GM18520 (cell line): ENCODE measurements around the gene ALDOB.

Experiments used
- ATAC-seq: cut with Tn5 transposase; IDR thresholded peaks from one replicate; pipeline ENCODE4 v1.9.1; 2021; ENCODE audit not compliant: unreplicated experiment

The ALDOB gene

DNA sequence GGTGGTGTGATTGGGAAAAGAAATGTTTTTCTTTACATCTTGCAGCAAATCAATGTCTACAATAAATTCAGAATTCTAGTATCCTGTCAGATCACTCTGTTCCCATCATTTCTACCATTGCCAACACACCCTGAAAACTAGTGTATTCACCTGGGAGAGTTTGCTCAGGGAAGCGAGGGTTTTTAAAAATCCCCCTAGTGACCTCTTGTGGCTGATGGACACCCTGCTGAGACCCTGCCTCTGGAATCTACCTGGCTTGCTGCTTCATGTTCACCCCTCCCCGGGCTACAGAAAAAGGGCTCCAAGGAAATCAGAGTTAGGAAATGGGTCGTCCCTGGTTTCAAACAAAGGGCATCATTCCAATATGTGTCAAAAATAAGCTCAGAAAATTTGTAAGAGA is 21.4 kb upstream of the ALDOB start:
- no peak for ATAC-seq

- ATAC-seq, result no peak
Observed at GRCh38 chr9:101455656-101456240, 20.2 kb upstream of the ALDOB start.

GRCh38 chr9:101453776-101454570 is 18.4 kb upstream of the ALDOB start:
- ATAC-seq, result no peak

DNA sequence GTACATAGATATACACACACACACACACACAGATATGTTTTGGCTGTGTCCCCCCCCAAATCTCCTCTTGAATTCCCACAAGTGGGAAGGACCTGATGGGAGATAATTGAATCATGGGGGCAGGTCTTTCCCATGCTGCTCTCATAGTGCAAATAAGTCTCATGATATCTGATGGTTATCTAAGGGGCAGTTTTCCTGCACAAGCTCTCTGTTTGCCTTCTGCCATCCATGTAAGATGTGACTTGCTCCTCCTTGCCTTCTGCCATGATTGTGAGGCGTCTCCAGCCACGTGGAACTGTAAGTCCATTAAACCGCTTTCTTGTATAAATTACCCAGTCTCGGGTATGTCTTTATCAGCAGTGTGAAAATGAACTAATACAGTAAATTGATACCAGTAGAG is 15.9 kb upstream of the ALDOB start:
- no peak for ATAC-seq

DNA sequence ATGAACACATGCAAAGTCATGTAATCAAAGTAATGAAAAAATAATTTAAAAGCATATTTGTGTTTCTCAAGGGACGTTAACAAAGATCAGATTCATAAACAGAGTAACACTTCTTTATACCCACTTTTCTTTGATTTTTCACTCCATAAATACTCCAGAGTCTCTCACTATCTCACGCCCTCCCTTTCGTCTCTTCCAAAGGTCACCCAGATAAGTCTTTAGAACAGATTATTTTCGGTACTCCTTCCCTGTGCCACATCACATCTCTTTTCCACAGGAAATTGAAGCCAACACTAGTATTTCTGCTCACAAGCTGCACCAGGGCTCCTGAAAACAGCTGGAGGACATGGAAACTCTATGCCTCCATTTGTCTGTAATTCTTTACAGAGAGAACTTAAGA is 15.4 kb upstream of the ALDOB start:
- ATAC-seq, result no peak

- ATAC-seq, result peak; percentile 84
Observed at GRCh38 chr9:101449071-101449721, 13.6 kb upstream of the ALDOB start.

GRCh38 chr9:101448680-101449070 is 13.1 kb upstream of the ALDOB start:
- no peak for ATAC-seq

GRCh38 chr9:101446732-101447131 is 11.2 kb upstream of the ALDOB start:
- ATAC-seq, result no peak

DNA sequence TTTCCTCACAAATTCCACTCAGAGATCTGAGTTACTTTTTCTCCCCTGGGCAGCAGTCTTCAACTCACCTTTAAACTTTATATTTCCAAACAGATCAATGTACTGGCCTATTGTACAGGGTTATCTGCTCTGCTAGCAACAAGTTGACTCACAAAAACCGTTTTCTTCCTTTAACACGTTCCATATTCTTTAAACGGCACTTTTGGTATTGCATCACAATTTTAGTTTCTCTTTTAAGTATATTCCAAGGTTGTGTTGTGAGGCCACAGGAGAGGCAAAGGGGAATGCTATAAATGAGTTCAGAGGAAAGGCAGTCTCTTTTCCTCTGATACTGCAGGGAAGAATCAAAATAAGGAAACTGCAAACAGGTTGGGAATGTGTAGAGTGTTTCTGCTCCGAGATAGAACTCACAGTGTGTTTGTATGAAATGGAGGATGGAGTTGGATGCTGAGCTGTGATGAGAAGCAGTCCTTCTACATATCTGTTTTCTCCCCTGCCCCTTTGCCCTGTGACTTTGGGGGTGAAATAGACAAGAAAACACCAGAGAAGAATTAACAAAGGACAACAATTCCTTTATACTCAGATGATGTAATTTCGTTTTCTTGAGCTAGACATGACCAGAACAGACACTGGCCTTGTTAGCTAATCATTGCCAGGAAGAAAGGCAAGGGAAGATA is 9.9 kb upstream of the ALDOB start:
- no peak for ATAC-seq

DNA sequence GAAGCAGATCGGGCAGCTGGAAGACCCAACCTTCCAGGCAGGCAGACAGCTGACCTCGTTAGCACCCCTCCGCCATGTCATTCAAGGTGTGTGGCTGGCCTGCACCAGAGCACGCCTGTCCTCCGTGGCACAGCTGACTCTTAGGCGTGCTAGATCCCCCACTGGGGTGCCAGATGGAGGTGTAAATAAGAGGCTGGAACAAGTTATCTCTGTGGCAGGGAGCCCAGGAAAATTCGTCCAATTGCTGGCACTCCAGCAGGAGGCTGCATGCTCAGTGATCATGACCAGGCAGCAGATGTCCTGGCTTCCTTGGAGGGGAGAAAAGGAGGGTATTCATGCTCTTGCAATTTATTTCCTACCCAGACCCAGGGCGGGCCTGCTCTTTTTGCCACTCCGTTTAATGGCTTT is 7.8 kb upstream of the ALDOB start:
- ATAC-seq, result no peak

DNA sequence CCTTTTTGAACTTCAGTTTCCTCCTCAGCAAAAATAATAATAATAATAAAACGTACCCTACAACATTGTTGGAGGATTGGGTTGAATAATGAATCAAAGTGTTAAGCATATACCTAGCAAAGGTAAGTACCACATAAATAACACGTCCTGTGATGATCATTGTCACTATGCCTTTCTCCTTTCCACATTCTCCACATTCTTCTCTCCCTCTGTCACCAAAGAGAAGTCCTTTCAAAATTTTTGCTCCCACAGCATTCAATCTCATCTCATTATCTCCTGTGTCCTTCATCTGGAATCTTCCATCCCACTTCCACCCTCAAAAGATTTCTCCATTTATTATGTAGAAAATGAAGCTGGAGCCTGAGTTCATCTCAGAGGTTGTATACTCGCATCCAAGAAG is 7.2 kb upstream of the ALDOB start:
- ATAC-seq, result no peak

DNA sequence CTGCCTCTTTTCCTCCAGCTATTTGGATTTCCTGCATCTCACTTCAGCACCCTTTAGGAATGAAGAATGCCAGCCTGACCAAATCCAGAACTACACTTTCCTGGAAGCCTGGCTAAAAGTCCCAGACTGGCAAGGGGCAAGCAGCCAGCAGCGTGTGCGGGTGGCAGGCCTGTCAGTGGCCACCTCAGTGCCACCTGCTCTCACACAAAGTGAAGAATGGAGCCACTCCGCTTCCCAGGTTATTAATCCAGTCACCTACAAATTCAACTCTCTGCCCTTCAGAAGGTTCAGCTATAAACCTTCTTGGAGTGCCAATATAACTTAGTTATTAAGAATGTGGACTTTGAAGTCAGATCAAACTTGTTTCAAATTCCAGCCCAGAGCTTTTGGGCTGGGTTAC is 6.7 kb upstream of the ALDOB start:
- no peak for ATAC-seq

GRCh38 chr9:101440714-101441230 is 5.2 kb upstream of the ALDOB start:
- no peak for ATAC-seq

GRCh38 chr9:101438523-101438922 is 2.9 kb upstream of the ALDOB start:
- no peak for ATAC-seq

DNA sequence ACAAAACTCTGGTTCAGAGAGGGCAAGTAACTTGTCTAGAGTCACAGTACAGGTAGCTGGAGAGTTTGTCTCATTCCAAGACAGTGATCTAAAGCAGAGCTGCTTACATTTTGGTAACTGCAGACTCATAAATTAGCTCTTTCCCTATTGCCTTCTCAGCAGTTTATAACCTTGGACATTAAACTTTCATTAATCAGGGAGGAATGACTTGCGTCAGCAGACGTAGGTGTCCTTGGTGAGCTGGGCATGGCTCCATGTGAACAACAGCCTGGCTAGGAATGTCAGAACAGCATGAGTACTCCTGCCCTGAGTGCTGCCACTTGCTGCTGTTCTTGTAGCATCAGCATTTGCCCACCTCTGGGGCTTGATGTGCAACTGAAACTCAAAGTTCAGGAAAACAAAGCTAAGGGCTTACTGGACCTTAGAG is 2.2 kb upstream of the ALDOB start:
- ATAC-seq, result no peak

- ATAC-seq, result no peak
Observed at GRCh38 chr9:101434998-101435397, 576 bp downstream of the ALDOB start.

DNA sequence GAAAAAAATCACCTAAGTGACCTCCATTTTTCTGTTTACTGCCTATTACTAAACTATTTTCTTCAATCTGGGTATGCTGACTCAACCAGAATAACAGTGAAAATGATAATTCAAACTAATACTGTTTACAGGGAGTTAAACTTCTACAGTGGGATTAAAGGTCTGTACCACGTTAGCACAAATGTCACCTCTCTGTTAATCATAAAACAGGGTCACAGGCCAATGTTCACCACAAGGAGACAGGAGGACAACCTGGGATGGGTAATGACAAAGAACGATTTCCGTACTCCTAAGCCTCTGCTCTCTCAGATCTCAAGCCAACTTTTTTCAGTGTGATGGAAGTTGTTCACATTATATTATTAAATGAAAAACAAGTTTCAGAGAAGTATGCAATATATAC is 2.3 kb downstream of the ALDOB start:
- ATAC-seq, result no peak

DNA sequence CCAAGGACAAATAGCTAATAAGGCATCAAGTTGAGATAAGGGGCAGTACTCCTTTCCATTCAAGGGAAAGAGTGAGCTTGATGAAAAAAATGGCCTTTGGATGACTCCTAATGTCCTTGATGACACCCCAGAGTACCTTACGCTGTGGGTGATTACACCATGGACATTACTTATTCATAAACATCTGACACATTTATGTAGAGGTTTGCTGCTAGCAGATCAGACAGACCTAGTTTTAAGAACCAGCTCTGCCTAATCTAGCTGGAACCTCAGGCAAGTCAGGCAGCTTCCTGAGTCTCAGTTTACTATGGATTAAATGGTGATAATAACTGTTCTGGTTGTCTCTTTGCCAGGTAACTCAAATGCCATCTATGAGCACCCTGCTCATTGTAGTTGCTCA is 2.8 kb downstream of the ALDOB start:
- ATAC-seq, result no peak

- ATAC-seq, result no peak
Observed at GRCh38 chr9:101432171-101432570, 3.4 kb downstream of the ALDOB start.

DNA sequence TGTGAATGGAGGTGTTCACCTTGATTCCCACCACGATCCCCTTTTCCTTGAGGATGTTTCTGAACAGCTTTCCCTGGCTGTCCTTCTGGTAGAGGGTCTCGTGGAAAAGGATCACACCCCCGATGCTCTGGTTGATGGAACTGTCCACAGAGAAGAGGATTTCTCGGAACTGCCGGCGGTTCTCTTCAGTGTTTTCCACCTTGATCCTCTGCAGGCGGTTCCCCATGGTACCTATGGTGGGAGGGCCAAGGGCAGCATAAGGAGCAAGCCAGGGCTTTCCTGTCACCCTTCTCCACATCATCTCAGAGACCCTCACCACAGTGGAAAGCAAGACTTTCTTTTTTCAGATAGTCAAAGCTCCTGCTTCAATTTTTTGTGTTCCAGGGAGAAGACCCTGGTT is 5.8 kb downstream of the ALDOB start:
- no peak for ATAC-seq

GRCh38 chr9:101428909-101429308 is 6.7 kb downstream of the ALDOB start:
- no peak for ATAC-seq
